Measurements from ENCODE around the gene ASAP3.

- TF ChIP-seq CTCF (IDR thresholded peaks at IDR 0.05; ENCODE audit: poor library complexity) (no peak), EZH2 (IDR thresholded peaks at IDR 0.05; ENCODE audit: borderline replicate concordance) (no peak), EZH2phosphoT487 (IDR thresholded peaks at IDR 0.05; ENCODE audit: low read depth, severe bottlenecking, unreplicated experiment) (no peak)
These were observed 49.5 kb upstream of the ASAP3 start for GRCh38 chr1:23533246-23534023.

Data from hepatocyte (in vitro differentiated cells).